ENCODE results near the gene ISG20L2. TPM values are rescaled to one million over a fixed set of nuclear protein-coding genes. Genes with fewer than 3 reads are reported as not detected.
A peak's percentile ranks its signal among the peaks of the same experiment; 100 is the strongest.

The ISG20L2 gene
- 16.8 and 21.0 TPM in 2 replicates for total RNA-seq

- H3K4me1 ChIP-seq (ENCODE audit: insufficient read depth, low read length) = peaks cover 38% of the 10 kb centered on the region
- peak within 1 kb of the TSS; percentile 98 for H3K4me2 ChIP-seq (ENCODE audit: insufficient read depth, low read length)
- H2AFZ ChIP-seq (ENCODE audit: low read length) = peak within 1 kb of the TSS; percentile 92
These were observed at the start of gene ISG20L2 for GRCh38 chr1:156728599-156729462. Gene ISG20L2, minus strand, starts transcription at chr1:156728766. Its CDS starts 1,114 bp downstream, at chr1:156727652.

DNA sequence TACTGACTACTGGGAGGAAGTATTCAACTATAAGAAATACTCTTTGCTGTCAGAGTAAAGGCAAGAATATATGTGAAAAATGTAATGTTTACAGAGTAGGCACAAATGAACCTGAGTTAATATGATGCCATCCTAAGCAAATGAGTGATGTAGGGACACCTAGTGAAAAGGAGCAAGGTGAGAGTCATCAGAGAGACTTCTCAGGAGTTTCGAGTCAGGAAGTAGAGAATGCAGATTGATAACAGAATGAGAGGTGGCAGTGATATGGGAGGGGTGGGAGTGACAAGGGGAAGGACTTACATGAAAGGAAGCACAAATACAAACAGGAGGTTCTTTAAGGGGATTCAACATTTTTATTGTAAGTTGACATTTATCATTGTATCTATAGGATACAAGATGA is 49.0 kb upstream of the ISG20L2 start:
- H3K9me3 ChIP-seq (ENCODE audit: low read depth, low read length) = no peaks in the 10 kb centered on the region
- H2AFZ ChIP-seq (ENCODE audit: low read length) = no peak overlapping the region
- H3K4me1 ChIP-seq (ENCODE audit: insufficient read depth, low read length) = peaks cover 16% of the 10 kb centered on the region
- peaks cover 86% of the 10 kb centered on the region for H3K79me2 ChIP-seq (ENCODE audit: insufficient read depth, low read length)
- H4K20me1 ChIP-seq (ENCODE audit: insufficient read depth, low read length) = peaks cover 71% of the 10 kb centered on the region
- H3K4me2 ChIP-seq (ENCODE audit: insufficient read depth, low read length) = no peak overlapping the region
- TF ChIP-seq, protein P1, sequence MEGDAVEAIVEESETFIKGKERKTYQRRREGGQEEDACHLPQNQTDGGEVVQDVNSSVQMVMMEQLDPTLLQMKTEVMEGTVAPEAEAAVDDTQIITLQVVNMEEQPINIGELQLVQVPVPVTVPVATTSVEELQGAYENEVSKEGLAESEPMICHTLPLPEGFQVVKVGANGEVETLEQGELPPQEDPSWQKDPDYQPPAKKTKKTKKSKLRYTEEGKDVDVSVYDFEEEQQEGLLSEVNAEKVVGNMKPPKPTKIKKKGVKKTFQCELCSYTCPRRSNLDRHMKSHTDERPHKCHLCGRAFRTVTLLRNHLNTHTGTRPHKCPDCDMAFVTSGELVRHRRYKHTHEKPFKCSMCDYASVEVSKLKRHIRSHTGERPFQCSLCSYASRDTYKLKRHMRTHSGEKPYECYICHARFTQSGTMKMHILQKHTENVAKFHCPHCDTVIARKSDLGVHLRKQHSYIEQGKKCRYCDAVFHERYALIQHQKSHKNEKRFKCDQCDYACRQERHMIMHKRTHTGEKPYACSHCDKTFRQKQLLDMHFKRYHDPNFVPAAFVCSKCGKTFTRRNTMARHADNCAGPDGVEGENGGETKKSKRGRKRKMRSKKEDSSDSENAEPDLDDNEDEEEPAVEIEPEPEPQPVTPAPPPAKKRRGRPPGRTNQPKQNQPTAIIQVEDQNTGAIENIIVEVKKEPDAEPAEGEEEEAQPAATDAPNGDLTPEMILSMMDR (IDR thresholded peaks at IDR 0.05; ENCODE audit: extremely low read depth, low read depth, low read length) = no peak
- H3K4me3 ChIP-seq (ENCODE audit: insufficient read depth, low read length) = no peak overlapping the region
- H3K27me3 ChIP-seq (ENCODE audit: insufficient read depth, low read length) = no peaks in the 10 kb centered on the region
- DNase-seq (ENCODE audit: insufficient read length, low spot score, missing footprints) = no peak
- H3K27ac ChIP-seq (ENCODE audit: low read depth, low read length) = no peak overlapping the region
- peaks cover 10% of the 10 kb centered on the region for H3K36me3 ChIP-seq (ENCODE audit: insufficient read depth, low read length)

More at GRCh38 chr1:156728599-156729462, at the start of gene ISG20L2:
- peak within 1 kb of the TSS; percentile 82 for H3K4me3 ChIP-seq (ENCODE audit: insufficient read depth, low read length)
- peaks cover 37% of the 10 kb centered on the region for H4K20me1 ChIP-seq (ENCODE audit: insufficient read depth, low read length)
- no peaks in the 10 kb centered on the region for H3K27me3 ChIP-seq (ENCODE audit: insufficient read depth, low read length)
- H3K9me3 ChIP-seq (ENCODE audit: low read depth, low read length) = no peaks in the 10 kb centered on the region
- peak within 1 kb of the TSS; percentile 100 for H3K27ac ChIP-seq (ENCODE audit: low read depth, low read length)
- peaks cover 57% of the 10 kb centered on the region for H3K79me2 ChIP-seq (ENCODE audit: insufficient read depth, low read length)
- TF ChIP-seq, protein P1 (IDR thresholded peaks at IDR 0.05; ENCODE audit: extremely low read depth, low read depth, low read length) = no peak
- H3K36me3 ChIP-seq (ENCODE audit: insufficient read depth, low read length) = peaks cover 24% of the 10 kb centered on the region
- DNase-seq (ENCODE audit: insufficient read length, low spot score, missing footprints) = peak; percentile 98

- Histone ChIP-seq H3K4me3 (ENCODE audit: insufficient read depth, low read length) (no peak overlapping the region), H3K4me1 (ENCODE audit: insufficient read depth, low read length) (peaks cover 14% of the 10 kb centered on the region), H3K79me2 (ENCODE audit: insufficient read depth, low read length) (peaks cover 86% of the 10 kb centered on the region), H4K20me1 (ENCODE audit: insufficient read depth, low read length) (peaks cover 71% of the 10 kb centered on the region), H2AFZ (ENCODE audit: low read length) (no peak overlapping the region), H3K4me2 (ENCODE audit: insufficient read depth, low read length) (no peak overlapping the region), H3K27ac (ENCODE audit: low read depth, low read length) (no peak overlapping the region), H3K9me3 (ENCODE audit: low read depth, low read length) (no peaks in the 10 kb centered on the region), H3K27me3 (ENCODE audit: insufficient read depth, low read length) (no peaks in the 10 kb centered on the region), H3K36me3 (ENCODE audit: insufficient read depth, low read length) (peaks cover 4% of the 10 kb centered on the region)
- no peak for DNase-seq (ENCODE audit: insufficient read length, low spot score, missing footprints)
- TF ChIP-seq, protein P1 (IDR thresholded peaks at IDR 0.05; ENCODE audit: extremely low read depth, low read depth, low read length) = no peak
These were observed 48.4 kb upstream of the ISG20L2 start for GRCh38 chr1:156776942-156777341.

DNA sequence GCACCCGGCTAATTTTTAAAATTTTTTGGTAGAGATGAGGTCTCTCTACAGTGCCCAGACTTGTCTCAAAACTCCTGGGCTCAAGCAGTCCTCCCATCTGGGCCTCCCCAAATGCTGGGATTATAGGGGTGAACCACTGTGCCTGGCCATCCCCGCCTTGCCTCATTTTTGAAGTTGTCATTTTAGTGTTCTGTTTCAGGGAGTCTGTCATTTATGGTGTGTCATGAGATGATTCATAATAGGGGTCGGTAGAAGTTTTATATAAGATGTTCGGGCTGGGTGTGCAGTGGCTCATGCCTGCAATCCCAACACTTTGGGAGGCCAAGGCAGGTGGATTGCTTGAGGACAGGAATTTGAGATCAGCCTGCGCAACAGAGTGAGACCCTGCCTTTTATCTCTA is 47.2 kb upstream of the ISG20L2 start:
- H3K9me3 ChIP-seq (ENCODE audit: low read depth, low read length) = no peaks in the 10 kb centered on the region
- H2AFZ ChIP-seq (ENCODE audit: low read length) = no peak overlapping the region
- peaks cover 3% of the 10 kb centered on the region for H3K4me1 ChIP-seq (ENCODE audit: insufficient read depth, low read length)
- no peak overlapping the region for H3K4me2 ChIP-seq (ENCODE audit: insufficient read depth, low read length)
- peaks cover 65% of the 10 kb centered on the region for H4K20me1 ChIP-seq (ENCODE audit: insufficient read depth, low read length)
- H3K4me3 ChIP-seq (ENCODE audit: insufficient read depth, low read length) = no peak overlapping the region
- H3K27ac ChIP-seq (ENCODE audit: low read depth, low read length) = no peak overlapping the region
- H3K27me3 ChIP-seq (ENCODE audit: insufficient read depth, low read length) = no peaks in the 10 kb centered on the region
- TF ChIP-seq, protein P1 (IDR thresholded peaks at IDR 0.05; ENCODE audit: extremely low read depth, low read depth, low read length) = no peak
- peaks cover 88% of the 10 kb centered on the region for H3K79me2 ChIP-seq (ENCODE audit: insufficient read depth, low read length)
- peaks cover under 1% of the 10 kb centered on the region for H3K36me3 ChIP-seq (ENCODE audit: insufficient read depth, low read length)
- DNase-seq (ENCODE audit: insufficient read length, low spot score, missing footprints) = no peak
